CD14-positive monocyte (primary cell): ENCODE data around the gene KBTBD12. TPM values are rescaled to one million over a fixed set of nuclear protein-coding genes. Genes with fewer than 3 reads are reported as not detected.

ENCODE experiments used
- DNase-seq, 3 donors: peaks; one replicate each; pipeline ENCODE4 v3.0.0-alpha.2; 2011 to 2022
- H2AFZ ChIP-seq: 2 replicates; pipeline ENCODE4 v1.6.0; 2012; ENCODE audit warnings: mild to moderate bottlenecking, low read depth, low read length, inconsistent platforms; ENCODE audit not compliant: insufficient read depth, poor library complexity, severe bottlenecking
- H3K27ac ChIP-seq, 2 donors: 1 replicate in 1 of 2; 2 replicates in 1 of 2; pipeline ENCODE4 v1.5.1; 2012 to 2013; ENCODE audit warnings: low read length in 2 of 2, control low read depth in 1 of 2, inconsistent platforms in 1 of 2, low read depth in 1 of 2, mild to moderate bottlenecking in 1 of 2
- H3K27me3 ChIP-seq, 2 donors: one replicate each; pipeline versions ENCODE4 v1.6.0 to v1.6.1; 2011 to 2013; ENCODE audit warnings: low read length in 2 of 2; ENCODE audit not compliant: control insufficient read depth in 2 of 2, insufficient read depth in 2 of 2
- H3K36me3 ChIP-seq, 2 donors: replicated peaks in 1 of 2; 1 replicate in 1 of 2; 2 replicates in 1 of 2; pipeline versions ENCODE4 v1.5.1 to v1.6.1; 2012 to 2013; ENCODE audit warnings: low read length in 2 of 2, control low read depth in 1 of 2, inconsistent platforms in 1 of 2, mild to moderate bottlenecking in 1 of 2; ENCODE audit not compliant: insufficient read depth in 2 of 2, control insufficient read depth in 1 of 2
- H3K4me1 ChIP-seq, 2 donors: 1 replicate in 1 of 2; 2 replicates in 1 of 2; pipeline versions ENCODE4 v1.5.1 to v1.6.1; 2012 to 2013; ENCODE audit warnings: low read length in 2 of 2, control low read depth in 1 of 2, inconsistent platforms in 1 of 2, mild to moderate bottlenecking in 1 of 2, moderate library complexity in 1 of 2; ENCODE audit not compliant: insufficient read depth in 2 of 2, control insufficient read depth in 1 of 2
- H3K4me2 ChIP-seq: replicated peaks from 2 replicates; pipeline ENCODE3; 2012; ENCODE audit warnings: low read length, moderate library complexity, mild to moderate bottlenecking; ENCODE audit not compliant: poor library complexity, severe bottlenecking; ENCODE audit errors: extremely low read depth
- H3K4me3 ChIP-seq, 3 experiments: fragments of 200-600 bp in 1 of 3; sonication (generic) in 1 of 3; replicated peaks in 1 of 3; 1 replicate in 2 of 3; 2 replicates in 1 of 3; pipeline ENCODE4 v1.5.1; 2011 to 2013; ENCODE audit warnings: low read length in 3 of 3, mild to moderate bottlenecking in 3 of 3, control low read depth in 2 of 3, low read depth in 2 of 3, inconsistent platforms in 1 of 3, moderate library complexity in 1 of 3
- H3K79me2 ChIP-seq: 2 replicates; pipeline ENCODE4 v1.6.0; 2012; ENCODE audit warnings: mild to moderate bottlenecking, control low read depth, inconsistent platforms, low read length, moderate library complexity; ENCODE audit not compliant: insufficient read depth
- H3K9ac ChIP-seq: 2 replicates; pipeline ENCODE4 v1.6.0; 2017; ENCODE audit warnings: low read length, mild to moderate bottlenecking; ENCODE audit not compliant: insufficient read depth, poor library complexity, severe bottlenecking
- H3K9me3 ChIP-seq, 2 donors: replicated peaks in 1 of 2; 1 replicate in 1 of 2; 2 replicates in 1 of 2; pipeline versions ENCODE4 v1.5.1 to v1.6.1; 2012 to 2013; ENCODE audit warnings: low read length in 2 of 2, control low read depth in 1 of 2; ENCODE audit not compliant: control insufficient read depth in 1 of 2, insufficient read depth in 1 of 2
- H4K20me1 ChIP-seq: 2 replicates; pipeline ENCODE4 v1.6.0; 2012; ENCODE audit warnings: mild to moderate bottlenecking, low read length, control low read depth, moderate library complexity; ENCODE audit not compliant: insufficient read depth
- H3K27ac Mint-ChIP-seq, 7 donors: one replicate each; pipeline ENCODE4 v1.8.0; 2020; ENCODE audit warnings: mild to moderate bottlenecking in 7 of 7, mixed read lengths in 7 of 7, moderate library complexity in 6 of 7, inconsistent platforms in 2 of 7
- H3K27me3 Mint-ChIP-seq, 3 donors: one replicate each; pipeline ENCODE4 v1.8.0; 2021 to 2022; ENCODE audit warnings: low read depth in 3 of 3, mild to moderate bottlenecking in 3 of 3, mixed read lengths in 3 of 3, moderate library complexity in 3 of 3, inconsistent platforms in 1 of 3
- H3K36me3 Mint-ChIP-seq, 2 donors: one replicate each; pipeline ENCODE4 v1.8.0; 2020; ENCODE audit warnings: mixed read lengths in 2 of 2, inconsistent platforms in 1 of 2, mild to moderate bottlenecking in 1 of 2
- H3K4me1 Mint-ChIP-seq: one replicate; pipeline ENCODE4 v1.8.0; 2020; ENCODE audit warnings: mild to moderate bottlenecking, mixed read lengths
- H3K4me3 Mint-ChIP-seq, 2 donors: one replicate each; pipeline ENCODE4 v1.8.0; 2020; ENCODE audit warnings: mild to moderate bottlenecking in 2 of 2, mixed read lengths in 2 of 2, moderate library complexity in 1 of 2
- H3K9me3 Mint-ChIP-seq, 7 donors: one replicate each; pipeline ENCODE4 v1.8.0; 2020 to 2022; ENCODE audit warnings: mixed read lengths in 7 of 7, mild to moderate bottlenecking in 6 of 7, moderate library complexity in 6 of 7, inconsistent platforms in 2 of 7
- WGBS: methylation state at CpG from one replicate; pipeline ENCODE4 v1.1.5; 2013; ENCODE audit warnings: missing lambda C conversion rate; ENCODE audit not compliant: insufficient coverage; 5-methylcytosine and 5-hydroxymethylcytosine counted together
- intact Hi-C, 2 donors: fragments of 100-400 bp; cut with micrococcal nuclease; formaldehyde crosslinking; loops; one replicate each; pipeline versions ENCODE4 v1.15.0 to v1.15.1; 2023
- polyA plus RNA-seq, 3 donors: library from polyadenylated mRNA; depleted of rRNA in 1 of 3; unstranded in 2 of 3; stranded (reverse) in 1 of 3; fragments of 300-500 nt in 2 of 3; fragments of >200 nt in 1 of 3; fragmentation: Illumina TruSeq in 2 of 3; gene quantifications; 1 replicate in 2 of 3; 2 replicates in 1 of 3; pipeline ENCODE4 v1.2.3, GENCODE V29; 2012 to 2021
- TF ChIP-seq, protein P1 (sequence below): fragments of 200-600 bp; IDR thresholded peaks from one replicate; pipeline ENCODE4 v1.8.0; 2022; ENCODE audit warnings: antibody characterized with exemption, mild to moderate bottlenecking

The KBTBD12 gene
- polyA plus RNA-seq, 3 donors, result not detected

DNA sequence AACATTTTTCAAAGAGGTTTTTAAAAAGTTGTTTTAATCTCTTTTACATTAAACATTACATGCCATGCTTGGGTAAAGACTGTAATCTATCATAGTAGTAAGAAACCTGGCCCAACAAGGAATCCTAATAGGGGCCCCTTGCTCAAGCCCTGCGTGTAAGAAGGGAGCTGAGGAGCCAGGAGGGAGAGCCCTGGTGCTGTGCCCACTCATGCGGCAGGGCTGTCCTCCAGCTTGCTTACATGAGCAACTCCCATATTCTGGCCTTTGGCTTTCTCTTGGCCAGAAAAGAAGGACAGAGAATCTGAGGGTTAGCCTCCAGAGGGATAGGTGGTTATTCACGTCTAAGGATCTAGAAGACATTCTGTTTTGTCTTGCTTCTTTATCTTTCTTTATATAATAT lies 49.8 kb downstream of the KBTBD12 start:
- no peaks in the 10 kb centered on the region for H3K36me3 ChIP-seq
- WGBS, result 100% methylated on average over 2 of the region's 3 CpGs
- no peak overlapping the region for H3K27ac Mint-ChIP-seq
- no peaks in the 10 kb centered on the region for H3K4me1 ChIP-seq
- H3K4me3 Mint-ChIP-seq, result no peak overlapping the region
- H3K4me1 Mint-ChIP-seq, result no peaks in the 10 kb centered on the region
- H4K20me1 ChIP-seq, result no peaks in the 10 kb centered on the region
- DNase-seq, result no peak
- H3K79me2 ChIP-seq, result no peaks in the 10 kb centered on the region
- peaks cover 5 to 9% (median 7%) of the 10 kb centered on the region in 7 donors for H3K9me3 Mint-ChIP-seq
- TF ChIP-seq, protein P1, sequence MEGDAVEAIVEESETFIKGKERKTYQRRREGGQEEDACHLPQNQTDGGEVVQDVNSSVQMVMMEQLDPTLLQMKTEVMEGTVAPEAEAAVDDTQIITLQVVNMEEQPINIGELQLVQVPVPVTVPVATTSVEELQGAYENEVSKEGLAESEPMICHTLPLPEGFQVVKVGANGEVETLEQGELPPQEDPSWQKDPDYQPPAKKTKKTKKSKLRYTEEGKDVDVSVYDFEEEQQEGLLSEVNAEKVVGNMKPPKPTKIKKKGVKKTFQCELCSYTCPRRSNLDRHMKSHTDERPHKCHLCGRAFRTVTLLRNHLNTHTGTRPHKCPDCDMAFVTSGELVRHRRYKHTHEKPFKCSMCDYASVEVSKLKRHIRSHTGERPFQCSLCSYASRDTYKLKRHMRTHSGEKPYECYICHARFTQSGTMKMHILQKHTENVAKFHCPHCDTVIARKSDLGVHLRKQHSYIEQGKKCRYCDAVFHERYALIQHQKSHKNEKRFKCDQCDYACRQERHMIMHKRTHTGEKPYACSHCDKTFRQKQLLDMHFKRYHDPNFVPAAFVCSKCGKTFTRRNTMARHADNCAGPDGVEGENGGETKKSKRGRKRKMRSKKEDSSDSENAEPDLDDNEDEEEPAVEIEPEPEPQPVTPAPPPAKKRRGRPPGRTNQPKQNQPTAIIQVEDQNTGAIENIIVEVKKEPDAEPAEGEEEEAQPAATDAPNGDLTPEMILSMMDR, result no peak
- peaks cover 8 to 13% (median 10%) of the 10 kb centered on the region in 3 donors for H3K27me3 Mint-ChIP-seq
- no peak overlapping the region for H3K27ac ChIP-seq
- H2AFZ ChIP-seq, result no peak overlapping the region
- H3K4me2 ChIP-seq, result no peak overlapping the region
- no peak overlapping the region for H3K4me3 ChIP-seq
- peaks cover 0 to 5% of the 10 kb centered on the region in 2 donors for H3K27me3 ChIP-seq
- intact Hi-C loops, result loop anchor here in 1 of 2 donors (5.0 kb wide), 1 partner anchor 388 kb away; no protein-coding TSS in a partner anchor
- peaks cover 0 to 2% of the 10 kb centered on the region in 2 donors for H3K36me3 Mint-ChIP-seq
- no peak overlapping the region for H3K9ac ChIP-seq
- H3K9me3 ChIP-seq, result peaks cover 0 to 3% of the 10 kb centered on the region in 2 donors

DNA sequence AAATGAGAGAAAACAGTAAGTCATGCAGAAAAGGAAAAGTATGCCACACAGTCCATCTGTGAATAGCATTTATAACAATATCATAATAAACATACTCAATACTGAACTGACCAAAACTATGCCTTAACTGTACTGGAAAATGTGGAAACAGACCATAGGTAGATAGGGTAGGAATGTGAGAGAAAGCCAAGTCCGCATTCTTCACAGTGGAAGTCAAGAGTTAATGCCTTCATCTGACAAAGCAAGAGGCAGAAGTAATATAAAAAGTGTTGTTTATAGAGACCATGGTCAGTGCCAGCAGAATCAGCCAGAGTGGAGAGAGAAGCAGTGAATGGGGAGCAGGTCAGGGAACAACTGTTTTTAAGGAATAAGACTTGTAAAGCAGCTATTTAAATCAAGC lies 52.3 kb downstream of the KBTBD12 start:
- intact Hi-C loops, result loop anchor here in 1 of 2 donors (5.0 kb wide), 1 partner anchor 390 kb away; no protein-coding TSS in a partner anchor
- Mint-ChIP-seq H3K9me3 (peaks cover 5 to 9% (median 7%) of the 10 kb centered on the region in 7 donors), H3K36me3 (peaks cover 0 to 2% of the 10 kb centered on the region in 2 donors), H3K4me1 (no peaks in the 10 kb centered on the region), H3K4me3 (no peak overlapping the region), H3K27me3 (peaks cover 7 to 13% (median 11%) of the 10 kb centered on the region in 3 donors), H3K27ac (no peak overlapping the region)
- H3K4me3 ChIP-seq, result no peak overlapping the region
- WGBS, result no CpG with 5 or more reads among the region's 1 CpG
- no peak overlapping the region for H3K9ac ChIP-seq
- no peak overlapping the region for H3K27ac ChIP-seq
- no peaks in the 10 kb centered on the region for H3K36me3 ChIP-seq
- H2AFZ ChIP-seq, result no peak overlapping the region
- TF ChIP-seq, protein P1, result no peak
- no peak overlapping the region for H3K4me2 ChIP-seq
- H3K4me1 ChIP-seq, result no peaks in the 10 kb centered on the region
- H4K20me1 ChIP-seq, result no peaks in the 10 kb centered on the region
- no peak for DNase-seq
- H3K9me3 ChIP-seq, result peaks cover 0 to 3% of the 10 kb centered on the region in 2 donors
- no peaks in the 10 kb centered on the region for H3K79me2 ChIP-seq
- H3K27me3 ChIP-seq, result peaks cover 0 to 5% of the 10 kb centered on the region in 2 donors
